Measurements from ENCODE around the gene AGPAT3.

- TF ChIP-seq CTCF (IDR thresholded peaks at IDR 0.05) (no peak), POLR2AphosphoS5 (IDR thresholded peaks at IDR 0.05) (no peak), EP300 (IDR thresholded peaks at IDR 0.05) (no peak), POLR2A (IDR thresholded peaks at IDR 0.05) (no peak)
Observed at GRCh38 chr21:43951911-43952703, 87.1 kb downstream of the AGPAT3 start.
